ENCODE measurements around the gene SLC6A3. TPM values are rescaled to one million over a fixed set of nuclear protein-coding genes. Genes with fewer than 3 reads are reported as not detected.

The SLC6A3 gene
- total RNA-seq, 4 donors from 2014 or later = not detected

DNA sequence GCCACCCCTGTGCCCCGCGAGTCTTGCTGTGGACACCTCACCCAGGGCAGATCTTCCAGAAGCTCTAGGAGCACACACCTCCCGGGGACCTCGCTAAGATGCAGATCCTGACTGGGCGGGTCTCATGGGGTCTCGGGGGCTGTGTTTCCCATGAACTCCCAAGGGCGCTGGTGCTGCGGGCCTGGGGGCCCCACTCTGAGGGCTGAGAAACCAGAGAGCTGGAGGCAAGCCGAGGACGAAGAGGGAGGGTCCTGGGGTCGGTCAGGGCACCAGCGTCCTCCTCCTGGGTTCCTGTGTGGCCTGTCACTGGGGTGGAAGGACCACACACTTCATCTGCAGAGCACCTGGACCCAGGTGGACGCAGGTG, 30.2 kb downstream of the SLC6A3 start:
- in situ Hi-C loops (cut with MboI; ENCODE audit: low pct_ligation_motif_present in 1 of 4, low pct_unique_long_range_greater_than_20kb in 1 of 4, low sequenced_read_pairs in 3 of 4) = no loop called here
- Histone ChIP-seq H3K4me3 (no peak overlapping the region), H3K27me3 (peaks cover 10% of the 10 kb centered on the region), H3K9me3 (no peaks in the 10 kb centered on the region), H3K4me1 (no peaks in the 10 kb centered on the region), H3K27ac (no peak overlapping the region), H3K36me3 (no peaks in the 10 kb centered on the region)
- 83% methylated on average over 13 of the region's 13 CpGs; no CpG with 5 or more reads in 1 of the 2 donors for WGBS, 2 donors (ENCODE audit: low coverage in 1 of 2)
- intact Hi-C loops (cut with DNase I; ENCODE audit: low total_unique reads) = no loop called here
- TF ChIP-seq POLR2A (IDR thresholded peaks at IDR 0.05) (no peak), POLR2AphosphoS5 (IDR thresholded peaks at IDR 0.05) (no peak), EP300 (IDR thresholded peaks at IDR 0.05; ENCODE audit: low read depth) (no peak)
- TF ChIP-seq, protein P1, sequence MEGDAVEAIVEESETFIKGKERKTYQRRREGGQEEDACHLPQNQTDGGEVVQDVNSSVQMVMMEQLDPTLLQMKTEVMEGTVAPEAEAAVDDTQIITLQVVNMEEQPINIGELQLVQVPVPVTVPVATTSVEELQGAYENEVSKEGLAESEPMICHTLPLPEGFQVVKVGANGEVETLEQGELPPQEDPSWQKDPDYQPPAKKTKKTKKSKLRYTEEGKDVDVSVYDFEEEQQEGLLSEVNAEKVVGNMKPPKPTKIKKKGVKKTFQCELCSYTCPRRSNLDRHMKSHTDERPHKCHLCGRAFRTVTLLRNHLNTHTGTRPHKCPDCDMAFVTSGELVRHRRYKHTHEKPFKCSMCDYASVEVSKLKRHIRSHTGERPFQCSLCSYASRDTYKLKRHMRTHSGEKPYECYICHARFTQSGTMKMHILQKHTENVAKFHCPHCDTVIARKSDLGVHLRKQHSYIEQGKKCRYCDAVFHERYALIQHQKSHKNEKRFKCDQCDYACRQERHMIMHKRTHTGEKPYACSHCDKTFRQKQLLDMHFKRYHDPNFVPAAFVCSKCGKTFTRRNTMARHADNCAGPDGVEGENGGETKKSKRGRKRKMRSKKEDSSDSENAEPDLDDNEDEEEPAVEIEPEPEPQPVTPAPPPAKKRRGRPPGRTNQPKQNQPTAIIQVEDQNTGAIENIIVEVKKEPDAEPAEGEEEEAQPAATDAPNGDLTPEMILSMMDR (IDR thresholded peaks at IDR 0.05) = no peak
- DNase-seq = no peak

DNA sequence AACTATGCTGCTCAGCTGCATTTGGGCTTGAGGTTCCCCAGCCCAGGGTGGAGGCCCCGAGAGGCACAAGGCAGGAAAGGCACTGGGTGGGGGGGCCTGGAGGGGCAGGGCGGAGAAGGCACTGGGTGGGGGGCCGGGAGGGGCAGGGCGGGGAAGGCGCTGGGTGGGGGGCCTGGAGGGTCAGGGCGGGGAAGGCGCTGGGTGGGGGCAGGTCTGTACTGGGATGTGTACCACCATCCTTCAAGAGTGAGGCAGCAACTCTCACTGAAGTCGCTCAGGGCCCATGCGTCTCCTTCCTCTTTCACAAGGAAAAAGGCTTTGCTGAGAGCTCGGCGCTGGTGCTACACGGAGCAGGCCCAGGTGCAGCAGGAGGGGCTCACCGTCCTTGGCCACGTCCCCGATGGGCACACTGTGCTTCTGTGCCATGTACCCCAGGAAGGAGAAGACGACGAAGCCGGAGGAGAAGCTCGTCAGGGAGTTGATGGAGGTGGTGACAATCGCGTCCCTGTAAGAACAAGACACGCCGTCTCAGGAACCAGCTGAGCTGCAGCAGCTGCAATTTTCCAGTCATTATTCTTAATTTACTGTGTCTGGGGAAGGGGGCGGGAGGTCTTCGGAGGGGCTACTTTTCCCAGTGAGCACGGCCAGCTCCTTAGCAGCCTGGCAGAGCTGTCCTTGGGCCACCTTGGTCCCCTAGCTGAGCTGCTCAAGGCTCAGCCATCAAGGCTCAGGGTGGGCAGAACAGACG, 30.8 kb downstream of the SLC6A3 start:
- no peak for TF ChIP-seq POLR2A (IDR thresholded peaks at IDR 0.05)
- no peak for TF ChIP-seq EP300 (IDR thresholded peaks at IDR 0.05; ENCODE audit: low read depth)
- no peak for TF ChIP-seq POLR2AphosphoS5 (IDR thresholded peaks at IDR 0.05)
- intact Hi-C loops (cut with DNase I; ENCODE audit: low total_unique reads) (no loop called here), in situ Hi-C loops (cut with MboI; ENCODE audit: low pct_ligation_motif_present in 1 of 4, low pct_unique_long_range_greater_than_20kb in 1 of 4, low sequenced_read_pairs in 3 of 4) (no loop called here)
- 58 to 60% methylated on average over 12 to 26 of the region's 27 CpGs for WGBS, 2 donors (ENCODE audit: low coverage in 1 of 2)
- DNase-seq = no peak
- no peak overlapping the region for H3K27ac ChIP-seq
- H3K4me1 ChIP-seq = no peaks in the 10 kb centered on the region
- H3K4me3 ChIP-seq = no peak overlapping the region
- H3K27me3 ChIP-seq = peaks cover 10% of the 10 kb centered on the region
- no peaks in the 10 kb centered on the region for H3K9me3 ChIP-seq
- H3K36me3 ChIP-seq = no peaks in the 10 kb centered on the region

DNA sequence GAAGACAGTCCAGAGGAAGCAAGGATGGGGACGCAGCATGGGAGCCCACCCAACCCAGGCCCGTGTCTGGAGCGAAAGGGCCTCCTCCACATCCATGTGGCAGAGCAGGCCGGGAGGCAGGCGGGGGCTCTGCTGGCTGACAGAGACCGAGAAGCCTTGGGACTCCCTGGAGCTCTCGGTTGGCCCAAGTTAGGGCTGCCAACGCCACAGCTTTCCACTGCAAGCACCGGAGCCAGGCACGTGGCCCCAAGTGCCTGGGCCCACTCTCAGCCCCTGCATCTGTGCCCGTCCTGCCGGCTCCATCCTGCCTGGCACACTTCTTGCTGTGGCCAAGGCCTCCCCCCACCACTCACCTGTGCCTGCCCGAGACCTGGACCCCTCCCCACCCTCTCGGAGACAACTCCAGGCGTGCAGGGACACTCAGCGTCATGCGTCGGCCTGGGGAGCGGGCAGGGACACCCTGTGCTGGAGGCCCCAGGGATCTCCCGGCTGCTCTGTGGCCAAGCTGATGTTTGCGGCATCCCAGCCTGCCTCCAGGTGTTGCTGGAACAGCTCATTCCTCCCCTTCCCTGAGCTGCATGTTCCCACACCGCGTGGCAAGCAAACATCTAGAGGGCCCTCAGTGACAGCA, 31.5 kb downstream of the SLC6A3 start:
- Histone ChIP-seq H3K4me1 (no peaks in the 10 kb centered on the region), H3K27ac (no peak overlapping the region), H3K36me3 (no peaks in the 10 kb centered on the region), H3K9me3 (no peaks in the 10 kb centered on the region), H3K27me3 (peaks cover 12% of the 10 kb centered on the region), H3K4me3 (no peak overlapping the region)
- in situ Hi-C loops (cut with MboI; ENCODE audit: low pct_ligation_motif_present in 1 of 4, low pct_unique_long_range_greater_than_20kb in 1 of 4, low sequenced_read_pairs in 3 of 4) = no loop called here
- no peak for TF ChIP-seq POLR2A (IDR thresholded peaks at IDR 0.05)
- no peak for TF ChIP-seq POLR2AphosphoS5 (IDR thresholded peaks at IDR 0.05)
- TF ChIP-seq EP300 (IDR thresholded peaks at IDR 0.05; ENCODE audit: low read depth) = no peak
- TF ChIP-seq, protein P1 (IDR thresholded peaks at IDR 0.05) = no peak
- intact Hi-C loops (cut with DNase I; ENCODE audit: low total_unique reads) = no loop called here
- 82% methylated on average over 20 of the region's 23 CpGs; no CpG with 5 or more reads in 1 of the 2 donors for WGBS, 2 donors (ENCODE audit: low coverage in 1 of 2)
- DNase-seq = no peak

DNA sequence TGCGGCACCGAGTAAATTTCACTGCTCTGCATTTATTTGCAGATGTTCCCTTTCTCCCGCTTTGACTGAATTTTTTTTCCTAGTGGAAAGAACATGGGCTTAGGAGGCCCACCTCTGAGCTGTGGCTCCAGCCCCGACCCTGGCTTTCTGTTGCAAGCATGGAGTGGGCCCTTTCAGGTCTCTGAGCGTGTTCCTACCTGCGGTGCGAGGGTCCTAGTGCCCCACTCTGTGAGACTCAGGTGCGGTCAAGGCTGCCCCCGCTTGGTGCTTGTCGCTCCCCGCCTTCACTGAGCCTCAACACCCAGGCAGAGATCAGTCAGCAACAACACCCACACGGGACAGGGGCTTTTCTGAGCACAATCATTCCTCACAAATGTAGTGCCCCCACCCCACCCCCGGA, 32.0 kb downstream of the SLC6A3 start:
- WGBS, 2 donors (ENCODE audit: low coverage in 1 of 2) = 71 to 84% methylated on average over 3 to 13 of the region's 13 CpGs
- no peaks in the 10 kb centered on the region for H3K9me3 ChIP-seq
- no peak for TF ChIP-seq POLR2A (IDR thresholded peaks at IDR 0.05)
- no peak for TF ChIP-seq POLR2AphosphoS5 (IDR thresholded peaks at IDR 0.05)
- TF ChIP-seq, protein P1 (IDR thresholded peaks at IDR 0.05) = no peak
- no peak for TF ChIP-seq EP300 (IDR thresholded peaks at IDR 0.05; ENCODE audit: low read depth)
- DNase-seq = no peak
- H3K27me3 ChIP-seq = peaks cover 17% of the 10 kb centered on the region
- intact Hi-C loops (cut with DNase I; ENCODE audit: low total_unique reads) (no loop called here), in situ Hi-C loops (cut with MboI; ENCODE audit: low pct_ligation_motif_present in 1 of 4, low pct_unique_long_range_greater_than_20kb in 1 of 4, low sequenced_read_pairs in 3 of 4) (no loop called here)
- H3K27ac ChIP-seq = no peak overlapping the region
- no peaks in the 10 kb centered on the region for H3K36me3 ChIP-seq
- H3K4me1 ChIP-seq = no peaks in the 10 kb centered on the region
- no peak overlapping the region for H3K4me3 ChIP-seq
